ENCODE data around the gene BCAP31.

Gene BCAP31

DNA sequence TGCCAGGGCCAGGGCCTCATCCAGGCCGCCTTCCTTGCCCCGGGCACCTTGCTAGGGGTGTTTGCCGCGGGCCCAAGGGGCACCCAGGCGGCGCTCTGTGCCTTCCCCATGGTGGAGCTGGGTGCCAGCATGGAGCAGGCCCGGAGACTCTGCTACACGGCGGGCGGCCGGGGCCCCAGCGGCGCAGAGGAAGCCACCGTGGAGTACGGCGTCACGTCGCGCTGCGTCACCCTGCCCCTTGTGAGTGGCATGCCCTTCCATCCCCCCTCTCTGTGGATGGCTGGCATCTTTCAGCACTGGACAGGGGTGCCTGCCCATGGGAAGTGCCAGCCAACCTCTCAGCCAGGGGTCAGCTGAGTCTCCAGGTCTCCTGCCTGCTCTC, 43.5 kb upstream of the BCAP31 start:
- H3K4me3 ChIP-seq (ENCODE audit: low read length in 2 of 2): no peak overlapping the region
- no peak overlapping the region for H3K9ac ChIP-seq (ENCODE audit: low read depth in 1 of 2, low read length in 2 of 2)
- H3K4me1 ChIP-seq (ENCODE audit: control insufficient read depth in 2 of 2, insufficient read depth in 2 of 2, low read length in 2 of 2): peaks cover 0 to 4% of the 10 kb centered on the region in 2 donors
- no peak overlapping the region for H3K27ac ChIP-seq (ENCODE audit: low read depth in 2 of 2, low read length in 2 of 2)
- H3K9me3 ChIP-seq (ENCODE audit: control insufficient read depth in 2 of 2, low read length in 2 of 2): no peaks in the 10 kb centered on the region
- no peaks in the 10 kb centered on the region for H3K36me3 ChIP-seq (ENCODE audit: control insufficient read depth in 2 of 2, insufficient read depth in 2 of 2, low read length in 2 of 2)
- peaks cover 0 to 1% of the 10 kb centered on the region in 2 donors for H3K27me3 ChIP-seq (ENCODE audit: control insufficient read depth in 2 of 2, insufficient read depth in 2 of 2, low read length in 2 of 2)

DNA sequence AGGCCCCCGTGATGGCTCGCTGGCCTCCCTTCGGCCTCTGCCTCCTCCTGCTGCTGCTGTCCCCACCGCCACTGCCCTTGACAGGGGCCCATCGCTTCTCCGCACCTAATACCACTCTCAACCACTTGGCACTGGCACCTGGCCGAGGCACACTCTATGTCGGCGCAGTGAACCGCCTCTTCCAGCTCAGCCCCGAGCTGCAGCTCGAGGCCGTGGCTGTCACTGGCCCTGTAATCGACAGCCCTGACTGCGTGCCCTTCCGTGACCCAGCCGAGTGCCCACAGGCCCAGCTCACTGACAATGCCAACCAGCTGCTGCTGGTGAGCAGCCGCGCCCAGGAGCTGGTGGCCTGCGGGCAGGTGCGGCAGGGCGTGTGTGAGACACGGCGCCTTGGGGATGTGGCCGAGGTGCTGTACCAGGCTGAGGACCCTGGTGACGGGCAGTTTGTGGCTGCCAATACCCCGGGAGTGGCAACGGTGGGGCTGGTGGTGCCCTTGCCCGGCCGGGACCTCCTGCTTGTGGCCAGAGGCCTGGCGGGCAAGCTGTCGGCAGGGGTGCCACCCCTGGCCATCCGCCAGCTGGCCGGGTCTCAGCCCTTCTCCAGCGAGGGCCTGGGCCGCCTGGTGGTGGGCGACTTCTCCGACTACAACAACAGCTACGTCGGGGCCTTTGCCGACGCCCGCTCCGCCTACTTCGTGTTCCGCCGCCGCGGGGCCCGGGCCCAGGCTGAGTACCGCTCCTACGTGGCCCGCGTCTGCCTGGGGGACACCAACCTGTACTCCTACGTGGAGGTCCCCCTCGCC, 42.9 kb upstream of the BCAP31 start:
- H3K27me3 ChIP-seq (ENCODE audit: control insufficient read depth in 2 of 2, insufficient read depth in 2 of 2, low read length in 2 of 2): peaks cover 0 to 1% of the 10 kb centered on the region in 2 donors
- no peak overlapping the region for H3K27ac ChIP-seq (ENCODE audit: low read depth in 2 of 2, low read length in 2 of 2)
- no peak overlapping the region for H3K9ac ChIP-seq (ENCODE audit: low read depth in 1 of 2, low read length in 2 of 2)
- no peak overlapping the region for H3K4me3 ChIP-seq (ENCODE audit: low read length in 2 of 2)
- H3K9me3 ChIP-seq (ENCODE audit: control insufficient read depth in 2 of 2, low read length in 2 of 2): no peaks in the 10 kb centered on the region
- H3K4me1 ChIP-seq (ENCODE audit: control insufficient read depth in 2 of 2, insufficient read depth in 2 of 2, low read length in 2 of 2): peaks cover 0 to 4% of the 10 kb centered on the region in 2 donors
- H3K36me3 ChIP-seq (ENCODE audit: control insufficient read depth in 2 of 2, insufficient read depth in 2 of 2, low read length in 2 of 2): no peaks in the 10 kb centered on the region

DNA sequence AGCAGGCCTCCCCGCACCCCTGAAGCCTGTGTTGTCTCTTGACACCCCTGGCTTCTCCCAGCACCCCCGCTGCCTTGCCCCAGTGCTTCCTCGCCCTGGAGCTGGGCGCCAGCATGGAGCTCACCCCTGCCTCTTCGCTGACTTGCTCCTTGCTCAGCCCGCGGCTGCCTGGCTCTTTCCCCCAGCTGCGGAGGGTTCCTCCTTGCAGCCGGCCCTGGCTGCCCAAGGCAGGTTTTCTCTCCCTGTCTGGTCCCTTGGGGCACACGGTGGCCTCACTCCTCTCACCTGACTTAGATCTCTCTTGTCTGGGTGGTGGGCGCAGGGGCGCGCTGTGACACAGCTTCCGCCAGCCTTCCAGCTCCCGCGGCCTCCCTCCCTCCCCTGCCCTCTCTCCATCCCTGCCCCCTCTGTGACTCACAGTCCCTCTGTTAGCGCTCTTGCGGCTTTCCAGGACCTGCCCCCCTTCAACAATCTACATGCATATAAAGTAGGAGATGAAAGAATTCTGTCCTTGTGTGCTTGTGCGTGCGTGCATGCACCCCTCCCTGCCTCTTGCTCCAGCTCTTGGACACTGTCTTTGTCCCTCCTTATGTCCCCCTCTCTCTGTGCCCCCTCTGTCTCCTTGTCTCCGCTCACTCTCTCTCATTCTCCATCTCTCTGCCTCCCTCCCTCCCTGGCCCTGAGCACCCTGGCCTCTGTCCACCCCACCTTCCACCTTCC, 42.1 kb upstream of the BCAP31 start:
- no peaks in the 10 kb centered on the region for H3K36me3 ChIP-seq (ENCODE audit: control insufficient read depth in 2 of 2, insufficient read depth in 2 of 2, low read length in 2 of 2)
- H3K4me1 ChIP-seq (ENCODE audit: control insufficient read depth in 2 of 2, insufficient read depth in 2 of 2, low read length in 2 of 2): peaks cover 0 to 4% of the 10 kb centered on the region in 2 donors
- no peaks in the 10 kb centered on the region for H3K9me3 ChIP-seq (ENCODE audit: control insufficient read depth in 2 of 2, low read length in 2 of 2)
- H3K9ac ChIP-seq (ENCODE audit: low read depth in 1 of 2, low read length in 2 of 2): no peak overlapping the region
- peak overlapping the region in 1 of 2 donors; percentile 38 for H3K27ac ChIP-seq (ENCODE audit: low read depth in 2 of 2, low read length in 2 of 2)
- peaks cover 0 to 4% of the 10 kb centered on the region in 2 donors for H3K27me3 ChIP-seq (ENCODE audit: control insufficient read depth in 2 of 2, insufficient read depth in 2 of 2, low read length in 2 of 2)
- H3K4me3 ChIP-seq (ENCODE audit: low read length in 2 of 2): no peak overlapping the region

DNA sequence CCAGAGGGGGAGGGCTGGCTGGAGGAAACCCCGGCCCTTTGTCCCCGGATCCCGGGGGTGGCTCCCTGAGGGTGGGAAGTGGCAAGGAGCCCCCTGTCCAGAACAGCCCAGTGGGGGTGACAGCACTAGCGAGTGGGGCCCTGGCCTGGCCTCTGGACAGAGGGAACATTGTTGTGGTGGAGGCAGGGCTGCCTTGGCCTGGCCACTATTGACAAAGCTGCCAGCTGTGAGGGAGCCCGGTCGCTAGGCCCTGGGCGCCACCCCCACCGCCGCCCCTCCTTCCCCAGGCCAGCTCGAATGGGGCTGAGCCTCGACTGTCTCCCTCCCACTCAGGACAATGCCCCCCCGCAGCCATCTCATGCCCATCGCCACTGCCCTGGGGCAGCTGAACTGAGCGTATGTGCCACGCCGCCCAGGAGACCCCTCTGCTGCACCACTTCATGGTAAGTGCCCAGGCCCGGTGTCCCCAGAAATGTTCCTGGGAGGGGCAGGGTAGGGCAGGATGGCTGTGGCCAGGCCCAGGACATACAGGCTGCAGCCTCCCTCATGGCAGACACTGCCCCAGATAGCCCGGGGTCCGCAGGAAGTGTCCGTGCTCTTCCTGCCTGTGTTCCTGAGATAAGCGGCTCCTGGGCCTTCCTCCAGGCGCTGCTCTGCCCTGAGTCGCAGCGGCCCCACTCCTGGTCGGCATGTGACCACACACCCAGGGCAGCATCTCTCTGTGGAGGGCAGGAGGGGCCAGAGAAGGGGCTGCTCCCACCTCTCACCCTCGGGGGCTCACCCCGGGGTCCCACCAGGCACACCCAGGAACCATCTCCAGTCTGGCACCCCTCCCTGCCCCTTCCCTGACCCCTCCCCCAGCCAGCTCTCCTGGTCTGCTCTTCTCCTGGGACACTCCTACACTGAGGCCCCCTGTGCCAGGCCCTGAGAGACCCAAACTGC, 41.2 kb upstream of the BCAP31 start:
- no peaks in the 10 kb centered on the region for H3K36me3 ChIP-seq (ENCODE audit: control insufficient read depth in 2 of 2, insufficient read depth in 2 of 2, low read length in 2 of 2)
- H3K4me1 ChIP-seq (ENCODE audit: control insufficient read depth in 2 of 2, insufficient read depth in 2 of 2, low read length in 2 of 2): peaks cover 0 to 4% of the 10 kb centered on the region in 2 donors
- H3K27ac ChIP-seq (ENCODE audit: low read depth in 2 of 2, low read length in 2 of 2): peak overlapping the region in 1 of 2 donors; percentile 38
- H3K9ac ChIP-seq (ENCODE audit: low read depth in 1 of 2, low read length in 2 of 2): no peak overlapping the region
- H3K9me3 ChIP-seq (ENCODE audit: control insufficient read depth in 2 of 2, low read length in 2 of 2): no peaks in the 10 kb centered on the region
- H3K4me3 ChIP-seq (ENCODE audit: low read length in 2 of 2): no peak overlapping the region
- peaks cover 0 to 4% of the 10 kb centered on the region in 2 donors for H3K27me3 ChIP-seq (ENCODE audit: control insufficient read depth in 2 of 2, insufficient read depth in 2 of 2, low read length in 2 of 2)

DNA sequence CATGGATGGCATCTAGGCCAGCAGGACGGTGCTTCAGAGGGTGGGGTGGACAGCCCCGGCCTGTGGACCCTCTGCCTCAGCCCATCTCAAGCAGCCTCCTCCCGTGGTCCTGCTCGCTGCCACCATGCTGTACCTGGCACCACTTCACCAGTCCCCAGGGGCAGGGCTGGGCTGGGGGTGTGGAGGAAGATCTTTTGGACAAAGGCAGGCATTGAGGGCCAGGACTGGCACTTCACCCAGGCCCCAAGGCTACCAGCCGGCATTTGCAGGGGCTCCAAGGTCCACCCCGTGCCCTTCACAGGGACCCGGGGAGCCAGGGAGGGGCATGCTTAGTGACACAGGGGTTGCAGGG, 40.6 kb upstream of the BCAP31 start:
- peak overlapping the region in 1 of 2 donors; percentile 9 for H3K27ac ChIP-seq (ENCODE audit: low read depth in 2 of 2, low read length in 2 of 2)
- H3K4me1 ChIP-seq (ENCODE audit: control insufficient read depth in 2 of 2, insufficient read depth in 2 of 2, low read length in 2 of 2): peaks cover 0 to 4% of the 10 kb centered on the region in 2 donors
- H3K27me3 ChIP-seq (ENCODE audit: control insufficient read depth in 2 of 2, insufficient read depth in 2 of 2, low read length in 2 of 2): peaks cover 0 to 4% of the 10 kb centered on the region in 2 donors
- H3K36me3 ChIP-seq (ENCODE audit: control insufficient read depth in 2 of 2, insufficient read depth in 2 of 2, low read length in 2 of 2): no peaks in the 10 kb centered on the region
- H3K9ac ChIP-seq (ENCODE audit: low read depth in 1 of 2, low read length in 2 of 2): no peak overlapping the region
- no peak overlapping the region for H3K4me3 ChIP-seq (ENCODE audit: low read length in 2 of 2)
- no peaks in the 10 kb centered on the region for H3K9me3 ChIP-seq (ENCODE audit: control insufficient read depth in 2 of 2, low read length in 2 of 2)

DNA sequence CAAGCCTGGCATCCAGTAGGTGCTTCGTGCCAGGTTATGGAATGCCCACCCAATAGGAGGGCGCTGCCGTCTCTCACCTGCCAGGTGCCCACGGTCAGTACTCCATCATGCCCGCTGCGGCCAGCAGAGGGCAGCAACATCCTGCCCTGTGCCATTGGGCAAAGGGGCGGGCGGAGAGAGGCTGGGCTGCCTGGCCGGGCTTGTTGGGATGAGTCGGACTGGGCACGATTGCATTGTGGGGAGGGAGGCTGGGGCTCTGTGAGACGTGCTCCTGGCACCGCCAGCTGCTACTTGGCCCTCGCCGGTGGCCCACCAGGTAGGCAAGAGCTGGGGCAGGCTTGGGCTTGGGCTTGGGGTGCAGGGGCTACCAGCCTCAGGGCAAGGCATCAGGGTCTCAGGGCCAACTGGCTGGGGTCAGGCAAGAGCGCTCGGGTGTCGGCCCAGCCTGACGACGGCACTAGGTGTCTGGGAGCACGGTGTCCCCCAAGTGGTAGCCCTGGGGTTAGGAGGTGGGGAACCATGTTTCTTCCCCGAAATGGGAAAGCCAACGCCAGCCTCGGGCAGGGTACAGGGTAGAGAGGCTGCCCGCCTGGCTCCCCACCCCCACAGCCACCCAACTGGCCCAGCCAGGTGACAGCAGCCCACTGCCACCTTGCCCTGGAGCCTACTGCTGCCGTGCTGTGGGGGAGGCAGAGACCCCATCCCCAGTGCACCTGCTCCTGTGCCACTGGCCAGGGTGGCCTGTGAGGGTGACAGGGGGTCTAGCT, 40.0 kb upstream of the BCAP31 start, which contains the start of gene PLXNB3:
TSS of gene PLXNB3 (plus strand) at position 261 of the 767 bp plus-strand sequence. CDS start 1,287 bp downstream, outside the sequence.
- Histone ChIP-seq H3K36me3 (ENCODE audit: control insufficient read depth in 2 of 2, insufficient read depth in 2 of 2, low read length in 2 of 2) (no peaks in the 10 kb centered on the region), H3K9me3 (ENCODE audit: control insufficient read depth in 2 of 2, low read length in 2 of 2) (no peaks in the 10 kb centered on the region), H3K27me3 (ENCODE audit: control insufficient read depth in 2 of 2, insufficient read depth in 2 of 2, low read length in 2 of 2) (peaks cover 0 to 4% of the 10 kb centered on the region in 2 donors), H3K4me3 (ENCODE audit: low read length in 2 of 2) (no peak within 1 kb of the TSS), H3K9ac (ENCODE audit: low read depth in 1 of 2, low read length in 2 of 2) (no peak within 1 kb of the TSS), H3K4me1 (ENCODE audit: control insufficient read depth in 2 of 2, insufficient read depth in 2 of 2, low read length in 2 of 2) (peaks cover 0 to 4% of the 10 kb centered on the region in 2 donors), H3K27ac (ENCODE audit: low read depth in 2 of 2, low read length in 2 of 2) (peak within 1 kb of the TSS in 1 of 2 donors; percentile 9)

DNA sequence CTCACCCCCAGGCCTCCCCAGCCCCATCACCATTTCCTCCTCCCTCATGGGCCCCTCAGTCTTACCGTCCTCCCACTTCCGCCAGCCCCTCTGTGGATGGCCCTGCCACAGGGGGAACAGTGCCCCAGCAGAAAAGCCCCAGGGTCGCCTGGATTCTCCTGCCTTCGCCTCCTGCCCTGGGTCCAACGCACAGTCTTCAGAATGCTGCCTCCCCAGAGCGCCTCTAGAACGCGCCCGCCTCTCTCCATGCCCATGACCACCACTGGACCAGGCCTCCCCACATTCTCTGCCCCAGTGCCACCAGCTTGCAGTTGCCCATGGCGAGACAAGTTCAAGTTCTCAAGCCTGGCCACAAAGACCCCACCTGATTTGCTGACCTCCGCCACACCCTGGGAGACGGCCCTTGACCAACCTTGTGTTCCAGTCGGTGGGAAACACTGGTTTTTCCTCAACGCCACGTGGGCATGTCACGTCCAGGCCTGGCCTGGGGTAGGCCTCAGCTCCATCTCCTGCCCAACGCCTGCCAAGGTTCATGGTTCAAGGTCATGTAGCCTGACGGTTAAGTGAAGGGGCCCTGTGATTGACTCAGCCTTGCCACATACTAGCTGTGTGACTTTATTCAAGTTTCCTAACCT, 39.2 kb upstream of the BCAP31 start:
- peaks cover 0 to 2% of the 10 kb centered on the region in 2 donors for H3K27me3 ChIP-seq (ENCODE audit: control insufficient read depth in 2 of 2, insufficient read depth in 2 of 2, low read length in 2 of 2)
- H3K36me3 ChIP-seq (ENCODE audit: control insufficient read depth in 2 of 2, insufficient read depth in 2 of 2, low read length in 2 of 2): no peaks in the 10 kb centered on the region
- no peaks in the 10 kb centered on the region for H3K9me3 ChIP-seq (ENCODE audit: control insufficient read depth in 2 of 2, low read length in 2 of 2)
- no peak overlapping the region for H3K9ac ChIP-seq (ENCODE audit: low read depth in 1 of 2, low read length in 2 of 2)
- peaks cover 0 to 4% of the 10 kb centered on the region in 2 donors for H3K4me1 ChIP-seq (ENCODE audit: control insufficient read depth in 2 of 2, insufficient read depth in 2 of 2, low read length in 2 of 2)
- H3K4me3 ChIP-seq (ENCODE audit: low read length in 2 of 2): no peak overlapping the region
- no peak overlapping the region for H3K27ac ChIP-seq (ENCODE audit: low read depth in 2 of 2, low read length in 2 of 2)

DNA sequence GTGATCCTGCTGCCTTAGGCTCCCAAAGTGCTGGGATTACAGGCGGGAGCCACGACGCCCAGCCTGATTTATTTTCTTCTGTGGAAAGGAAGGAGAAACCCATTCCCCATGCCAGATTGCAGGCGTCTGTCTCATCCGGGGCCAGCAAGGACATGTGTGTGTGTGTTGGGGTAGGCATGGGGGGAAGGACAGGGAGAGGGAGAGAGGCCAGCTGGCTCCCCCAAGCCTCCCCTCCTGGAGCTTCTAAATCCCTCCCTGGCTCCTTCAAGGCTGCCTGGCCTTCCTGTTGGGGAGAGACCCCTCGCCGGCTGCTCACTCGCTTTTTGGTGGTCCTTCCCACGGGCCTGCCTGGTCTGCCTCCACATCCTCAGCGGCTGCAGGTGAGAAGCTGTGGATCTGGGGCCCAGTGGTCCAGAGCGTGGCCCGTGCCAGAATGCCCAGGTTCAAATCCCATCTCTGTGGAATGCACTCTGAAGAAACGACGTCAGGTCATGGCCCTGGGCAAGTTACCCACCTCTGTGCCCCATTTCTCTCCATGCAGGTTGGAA, 38.5 kb upstream of the BCAP31 start:
- H3K9me3 ChIP-seq (ENCODE audit: control insufficient read depth in 2 of 2, low read length in 2 of 2): no peaks in the 10 kb centered on the region
- peaks cover 0 to 4% of the 10 kb centered on the region in 2 donors for H3K4me1 ChIP-seq (ENCODE audit: control insufficient read depth in 2 of 2, insufficient read depth in 2 of 2, low read length in 2 of 2)
- no peak overlapping the region for H3K9ac ChIP-seq (ENCODE audit: low read depth in 1 of 2, low read length in 2 of 2)
- H3K27ac ChIP-seq (ENCODE audit: low read depth in 2 of 2, low read length in 2 of 2): no peak overlapping the region
- no peak overlapping the region for H3K4me3 ChIP-seq (ENCODE audit: low read length in 2 of 2)
- H3K36me3 ChIP-seq (ENCODE audit: control insufficient read depth in 2 of 2, insufficient read depth in 2 of 2, low read length in 2 of 2): no peaks in the 10 kb centered on the region
- peaks cover 0 to 2% of the 10 kb centered on the region in 2 donors for H3K27me3 ChIP-seq (ENCODE audit: control insufficient read depth in 2 of 2, insufficient read depth in 2 of 2, low read length in 2 of 2)

DNA sequence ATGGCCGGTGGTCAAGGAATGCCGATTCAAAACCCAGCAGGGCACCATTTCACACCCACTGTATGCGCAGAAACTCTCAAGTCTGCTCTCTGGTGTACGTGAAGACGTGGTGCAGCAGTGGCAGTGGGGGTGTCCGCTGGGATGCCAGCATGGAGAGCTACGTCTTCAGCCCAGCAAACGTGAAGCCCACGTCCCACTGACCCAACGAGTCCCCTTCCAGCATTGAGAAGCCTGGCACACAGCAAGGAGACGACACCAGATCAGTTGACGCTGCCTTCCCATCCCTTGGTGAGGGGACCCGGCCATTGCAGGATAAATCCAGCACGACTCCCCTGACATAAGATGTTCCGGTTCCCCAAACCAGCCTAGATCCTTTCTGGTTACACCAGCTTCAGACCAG, 37.7 kb upstream of the BCAP31 start:
- H3K4me1 ChIP-seq (ENCODE audit: control insufficient read depth in 2 of 2, insufficient read depth in 2 of 2, low read length in 2 of 2): peaks cover 0 to 4% of the 10 kb centered on the region in 2 donors
- H3K27me3 ChIP-seq (ENCODE audit: control insufficient read depth in 2 of 2, insufficient read depth in 2 of 2, low read length in 2 of 2): peaks cover 0 to 2% of the 10 kb centered on the region in 2 donors
- no peaks in the 10 kb centered on the region for H3K9me3 ChIP-seq (ENCODE audit: control insufficient read depth in 2 of 2, low read length in 2 of 2)
- H3K27ac ChIP-seq (ENCODE audit: low read depth in 2 of 2, low read length in 2 of 2): no peak overlapping the region
- no peaks in the 10 kb centered on the region for H3K36me3 ChIP-seq (ENCODE audit: control insufficient read depth in 2 of 2, insufficient read depth in 2 of 2, low read length in 2 of 2)
- H3K9ac ChIP-seq (ENCODE audit: low read depth in 1 of 2, low read length in 2 of 2): no peak overlapping the region
- H3K4me3 ChIP-seq (ENCODE audit: low read length in 2 of 2): no peak overlapping the region

Measured in mucosa of rectum (tissue), 2 donors.